Activated naive CD8-positive, alpha-beta T cell treated with anti-CD3 and anti-CD28 coated beads, Interleukin-2, amount 50 U/mL, for 24 hours (primary cell): ENCODE results near the gene RFX7.

Experiments
- ATAC-seq: fragments of 150-1000 bp; cut with Tn5 transposase; one replicate; pipeline ENCODE4 v1.10.0; 2021
- DNase-seq: peaks from one replicate; pipeline ENCODE4 v3.0.0; 2021
- H3K27ac Mint-ChIP-seq: one replicate; pipeline ENCODE4 v1.8.0; 2021; ENCODE audit warnings: mild to moderate bottlenecking, mixed read lengths
- H3K27me3 Mint-ChIP-seq: one replicate; pipeline ENCODE4 v1.8.0; 2021; ENCODE audit warnings: mixed read lengths
- H3K36me3 Mint-ChIP-seq: one replicate; pipeline ENCODE4 v1.8.0; 2021; ENCODE audit warnings: low read depth, mixed read lengths
- H3K4me1 Mint-ChIP-seq: one replicate; pipeline ENCODE4 v1.8.0; 2021; ENCODE audit warnings: mixed read lengths
- H3K4me3 Mint-ChIP-seq: one replicate; pipeline ENCODE4 v1.8.0; 2021; ENCODE audit warnings: mild to moderate bottlenecking, moderate library complexity, mixed read lengths
- H3K9me3 Mint-ChIP-seq: one replicate; pipeline ENCODE4 v1.8.0; 2021; ENCODE audit warnings: mixed read lengths

RFX7 gene

GRCh38 chr15:56042982-56043980 is 200.4 kb downstream of the RFX7 start:
- H3K4me1 Mint-ChIP-seq = peaks cover 61% of the 10 kb centered on the region
- peaks cover 33% of the 10 kb centered on the region for H3K9me3 Mint-ChIP-seq
- H3K4me3 Mint-ChIP-seq = peak overlapping the region; percentile 50
- peaks cover 3% of the 10 kb centered on the region for H3K27me3 Mint-ChIP-seq
- peak overlapping the region; percentile 91 for H3K27ac Mint-ChIP-seq
- DNase-seq (peak; percentile 22), ATAC-seq (peak; percentile 89)
- peaks cover 20% of the 10 kb centered on the region for H3K36me3 Mint-ChIP-seq

DNA sequence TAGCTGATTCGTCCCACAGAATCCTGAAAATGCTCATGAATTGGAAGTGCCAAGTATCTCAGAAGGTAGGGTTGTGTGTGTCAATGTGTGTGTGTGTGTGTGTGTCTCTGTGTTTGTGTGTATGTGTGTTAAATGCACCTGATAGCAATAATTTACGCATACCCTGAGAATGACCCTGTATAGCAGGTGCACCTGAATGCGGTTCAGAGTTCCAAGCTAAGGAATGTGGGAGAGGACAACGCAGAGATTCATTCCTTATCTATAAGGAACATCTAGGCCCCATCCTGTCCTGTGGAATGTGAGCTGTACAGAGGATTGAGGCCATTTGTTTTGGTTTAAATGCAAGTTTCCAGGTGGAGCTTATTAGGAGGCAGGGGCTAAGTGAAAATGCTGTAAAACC is 201.2 kb downstream of the RFX7 start:
- ATAC-seq = no peak
- DNase-seq = no peak
- Mint-ChIP-seq H3K36me3 (peaks cover 25% of the 10 kb centered on the region), H3K9me3 (peaks cover 41% of the 10 kb centered on the region), H3K4me3 (no peak overlapping the region), H3K4me1 (peaks cover 68% of the 10 kb centered on the region), H3K27me3 (peaks cover 3% of the 10 kb centered on the region), H3K27ac (peak overlapping the region; percentile 91)

DNA sequence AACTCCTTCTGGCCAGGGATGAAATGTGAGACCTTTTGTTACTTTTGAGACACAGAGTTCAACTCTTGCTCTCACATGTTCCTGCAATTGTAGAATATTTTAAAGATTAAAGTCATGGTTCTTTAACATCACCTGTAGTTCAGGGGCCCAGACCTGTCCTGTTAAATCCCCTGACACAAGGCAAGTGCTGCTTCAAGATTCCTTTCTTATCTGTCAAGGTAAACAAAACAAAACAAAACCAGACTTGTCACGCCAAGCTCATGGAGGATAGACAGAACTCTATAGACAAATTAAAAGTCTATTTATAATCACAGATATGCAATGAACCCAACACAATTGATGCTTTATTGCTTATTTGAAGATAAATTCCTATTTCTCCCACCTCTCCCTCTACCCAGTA is 201.6 kb downstream of the RFX7 start:
- H3K27me3 Mint-ChIP-seq = peaks cover 3% of the 10 kb centered on the region
- peaks cover 68% of the 10 kb centered on the region for H3K4me1 Mint-ChIP-seq
- peak overlapping the region; percentile 91 for H3K27ac Mint-ChIP-seq
- H3K9me3 Mint-ChIP-seq = peaks cover 41% of the 10 kb centered on the region
- H3K4me3 Mint-ChIP-seq = no peak overlapping the region
- no peak for DNase-seq
- peaks cover 25% of the 10 kb centered on the region for H3K36me3 Mint-ChIP-seq
- no peak for ATAC-seq

- H3K27me3 Mint-ChIP-seq = peaks cover 3% of the 10 kb centered on the region
- DNase-seq (peak; percentile 39), ATAC-seq (peak; percentile 20)
- no peak overlapping the region for H3K4me3 Mint-ChIP-seq
- peak overlapping the region; percentile 63 for H3K27ac Mint-ChIP-seq
- peaks cover 73% of the 10 kb centered on the region for H3K4me1 Mint-ChIP-seq
- H3K36me3 Mint-ChIP-seq = peaks cover 26% of the 10 kb centered on the region
- H3K9me3 Mint-ChIP-seq = peaks cover 32% of the 10 kb centered on the region
These were observed 203.3 kb downstream of the RFX7 start for GRCh38 chr15:56040081-56041035.

DNA sequence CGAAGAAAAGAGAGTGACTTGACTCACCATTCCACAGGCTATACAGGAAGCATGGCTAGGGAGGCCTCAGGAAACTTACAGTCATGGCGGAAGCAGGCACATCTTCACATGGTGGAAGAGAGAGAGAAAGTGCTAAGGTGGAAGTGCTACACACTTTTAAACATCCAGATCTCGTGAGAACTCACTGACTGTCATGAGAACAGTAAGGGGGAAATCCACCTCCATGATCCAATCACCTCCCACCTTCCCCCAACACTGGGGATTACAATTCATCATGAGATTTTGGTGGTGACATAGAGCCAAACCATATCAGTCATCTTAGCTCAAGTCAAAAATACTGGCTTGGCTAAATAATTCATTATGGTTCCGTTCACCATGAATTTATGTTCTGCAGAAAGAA is 205.0 kb downstream of the RFX7 start:
- H3K4me3 Mint-ChIP-seq = peak overlapping the region; percentile 1
- H3K36me3 Mint-ChIP-seq = peaks cover 20% of the 10 kb centered on the region
- peaks cover 74% of the 10 kb centered on the region for H3K4me1 Mint-ChIP-seq
- ATAC-seq (no peak), DNase-seq (no peak)
- H3K27ac Mint-ChIP-seq = peak overlapping the region; percentile 87
- peaks cover 21% of the 10 kb centered on the region for H3K9me3 Mint-ChIP-seq
- H3K27me3 Mint-ChIP-seq = peaks cover 3% of the 10 kb centered on the region

DNA sequence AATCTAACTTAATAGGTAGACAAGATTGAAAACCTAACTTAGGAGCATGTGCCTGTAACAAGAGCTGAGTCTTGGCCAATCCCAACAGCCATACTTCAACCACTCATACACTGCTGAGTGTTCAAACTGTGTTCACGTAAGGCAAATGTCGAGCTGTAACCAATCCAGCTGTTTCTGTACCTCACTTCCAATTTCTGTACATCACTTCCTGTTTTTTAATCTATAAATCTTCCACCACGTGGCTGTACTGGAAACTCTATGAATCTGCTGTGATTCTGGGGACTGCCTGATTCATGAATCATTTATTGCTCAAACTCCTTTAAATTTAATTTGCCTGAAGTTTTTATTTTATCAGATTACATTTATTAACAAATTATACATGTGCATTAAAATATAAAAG is 205.7 kb downstream of the RFX7 start:
- no peak for DNase-seq
- peaks cover 14% of the 10 kb centered on the region for H3K9me3 Mint-ChIP-seq
- peak; percentile 38 for ATAC-seq

More for the DNA sequence above, 205.7 kb downstream of the RFX7 start:
- H3K27ac Mint-ChIP-seq = peak overlapping the region; percentile 87
- no peaks in the 10 kb centered on the region for H3K27me3 Mint-ChIP-seq
- H3K4me1 Mint-ChIP-seq = peaks cover 67% of the 10 kb centered on the region
- no peak overlapping the region for H3K4me3 Mint-ChIP-seq
- H3K36me3 Mint-ChIP-seq = peaks cover 16% of the 10 kb centered on the region
